HG03460 (cell line): ENCODE data around the gene HES3.

Experiments
- ATAC-seq: cut with Tn5 transposase; IDR thresholded peaks from one replicate; pipeline ENCODE4 v1.9.1; 2021; ENCODE audit not compliant: unreplicated experiment

Gene HES3

GRCh38 chr1:6260961-6261614 lies 17.1 kb downstream of the HES3 start, which contains the start of gene GPR153:
TSS of gene GPR153 (minus strand) at chr1:6261098. CDS start at chr1:6254905, 6,193 bp downstream.
- no peak for ATAC-seq

DNA sequence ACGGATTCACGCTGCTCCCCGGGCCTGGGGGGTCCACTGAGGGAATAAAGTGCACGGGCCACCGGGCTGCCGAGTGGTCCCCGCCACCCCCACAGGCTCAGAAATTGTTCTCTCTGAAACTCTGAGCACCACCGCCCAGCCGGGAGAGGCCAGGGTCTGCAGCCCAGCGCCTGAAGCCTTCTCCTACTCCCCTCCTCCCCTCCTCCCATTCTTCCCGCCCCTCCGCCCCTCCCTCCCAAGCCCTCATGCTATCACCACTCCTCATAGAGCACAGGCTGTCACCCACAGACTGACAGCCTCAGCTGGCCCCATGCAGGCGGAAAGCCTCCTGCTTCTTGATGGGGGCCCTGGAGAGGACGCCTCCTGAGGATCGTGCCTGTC lies 17.6 kb downstream of the HES3 start:
- ATAC-seq, result no peak

DNA sequence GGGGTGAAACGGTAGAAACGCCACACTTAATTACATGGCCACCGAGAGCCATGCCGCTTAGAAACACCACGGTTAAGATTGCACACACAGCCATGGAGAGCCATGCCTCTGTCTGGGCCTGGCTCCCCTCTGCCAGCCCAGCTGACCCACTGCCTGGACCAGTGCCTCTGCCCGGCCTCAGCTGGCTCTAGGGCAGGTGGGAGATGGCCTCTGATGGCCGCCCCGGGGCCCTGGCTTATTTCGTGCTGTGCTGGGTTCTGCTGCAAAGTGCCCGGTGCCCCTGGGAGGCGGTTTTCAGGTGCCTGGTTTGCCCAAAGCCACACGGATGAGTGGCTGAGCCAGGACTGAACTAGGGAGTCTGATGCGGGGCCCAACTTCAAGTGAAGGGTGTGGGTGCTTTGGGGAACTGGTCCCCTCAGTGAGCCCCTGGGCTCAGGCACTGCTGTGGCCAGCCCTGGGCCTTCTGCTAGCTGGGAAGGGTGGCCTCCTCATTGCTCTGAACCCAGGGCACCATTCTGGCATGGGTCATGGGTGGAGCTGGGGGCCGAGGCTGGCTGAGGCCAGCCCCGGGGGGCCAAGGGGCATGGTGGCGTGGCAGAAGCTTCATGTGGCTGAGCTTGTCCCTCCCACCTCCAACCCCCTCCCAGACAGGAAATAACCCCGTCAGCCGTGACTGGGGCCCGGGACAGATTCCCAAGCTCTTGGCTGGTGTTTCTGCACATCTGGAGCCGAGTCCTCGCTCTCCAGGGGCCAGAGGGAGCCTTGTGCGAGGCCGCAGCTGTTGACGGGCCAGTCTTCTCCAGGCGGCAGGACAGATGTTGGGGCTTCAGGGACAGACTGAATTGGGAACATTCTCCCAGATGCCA lies 18.8 kb downstream of the HES3 start:
- no peak for ATAC-seq

GRCh38 chr1:6263716-6264115 lies 19.7 kb downstream of the HES3 start:
- ATAC-seq, result no peak

GRCh38 chr1:6265151-6265550 lies 21.2 kb downstream of the HES3 start:
- ATAC-seq, result no peak

- no peak for ATAC-seq
Measured at GRCh38 chr1:6266641-6267040, 22.7 kb downstream of the HES3 start.

DNA sequence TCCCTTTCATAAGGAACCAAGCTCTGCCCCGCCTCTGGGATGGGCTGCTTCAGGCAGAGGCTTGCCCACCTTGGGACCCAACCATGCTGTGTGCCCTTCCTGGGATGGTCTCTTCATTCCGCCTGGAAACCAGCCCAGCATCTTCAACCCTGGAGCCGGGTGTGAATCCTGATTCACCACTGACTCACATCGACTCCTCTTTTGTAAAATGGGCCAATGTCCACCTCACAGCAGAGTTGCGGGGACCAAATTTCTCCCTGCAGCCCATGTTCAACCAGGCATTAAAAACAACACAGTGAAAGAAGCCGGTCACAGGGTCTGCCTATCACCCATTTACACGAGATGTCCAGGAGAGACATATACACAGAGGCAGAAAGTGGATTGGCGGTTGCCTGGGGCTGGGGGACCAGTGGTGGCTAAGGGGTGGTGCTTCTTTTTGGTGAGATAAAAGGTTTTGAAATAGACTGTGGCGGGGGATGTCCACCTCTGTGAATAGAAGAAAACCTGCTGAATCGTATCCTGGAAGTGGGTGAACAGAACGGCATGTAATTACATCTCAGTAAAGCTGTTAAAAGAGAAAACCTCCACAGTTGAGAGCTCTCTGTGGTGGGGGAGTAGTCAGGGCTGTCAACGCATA lies 23.8 kb downstream of the HES3 start:
- no peak for ATAC-seq

DNA sequence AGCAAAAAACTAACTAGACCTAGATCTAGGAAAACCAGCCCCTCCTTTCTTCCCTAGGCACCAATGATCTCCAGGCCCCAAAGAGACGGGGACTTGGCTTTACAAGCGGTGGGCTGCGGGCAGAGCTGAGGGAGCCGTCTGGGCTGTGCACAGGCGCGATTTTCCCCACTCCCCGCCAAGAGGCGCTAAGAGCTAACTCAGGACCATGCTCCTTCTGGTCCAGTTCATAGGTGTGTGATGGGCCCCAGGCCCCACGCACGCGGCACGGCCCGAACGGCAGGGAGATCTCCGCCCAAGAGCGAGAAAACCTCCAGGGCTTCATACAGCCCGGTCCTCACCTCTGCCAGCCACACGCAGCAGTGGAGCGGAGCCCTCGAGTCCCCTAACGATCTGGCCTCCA lies 24.4 kb downstream of the HES3 start:
- no peak for ATAC-seq

DNA sequence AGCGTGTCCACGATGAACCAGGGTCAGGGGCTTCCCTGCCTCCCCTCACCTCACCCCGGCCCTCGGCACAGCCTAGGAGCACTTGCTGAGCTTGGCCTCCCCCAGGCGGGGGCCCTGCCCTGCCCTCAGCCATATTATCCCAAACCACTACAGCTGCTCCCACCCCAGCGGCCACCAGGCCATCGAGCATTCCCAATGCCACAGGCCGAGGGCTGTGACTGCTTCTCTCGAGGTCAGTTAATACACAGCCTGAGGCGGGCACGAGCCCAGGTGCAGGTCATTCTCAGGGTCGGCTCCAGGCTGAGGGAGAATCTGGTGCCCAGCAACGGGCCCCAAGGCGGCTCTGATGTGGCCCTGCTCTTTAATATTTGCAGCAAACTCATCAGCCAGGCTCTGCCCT lies 25.3 kb downstream of the HES3 start:
- no peak for ATAC-seq

GRCh38 chr1:6269720-6270400 lies 25.9 kb downstream of the HES3 start:
- no peak for ATAC-seq

GRCh38 chr1:6270401-6270800 lies 26.4 kb downstream of the HES3 start:
- ATAC-seq, result no peak

- no peak for ATAC-seq
Measured at GRCh38 chr1:6271006-6271405, 27.0 kb downstream of the HES3 start.

DNA sequence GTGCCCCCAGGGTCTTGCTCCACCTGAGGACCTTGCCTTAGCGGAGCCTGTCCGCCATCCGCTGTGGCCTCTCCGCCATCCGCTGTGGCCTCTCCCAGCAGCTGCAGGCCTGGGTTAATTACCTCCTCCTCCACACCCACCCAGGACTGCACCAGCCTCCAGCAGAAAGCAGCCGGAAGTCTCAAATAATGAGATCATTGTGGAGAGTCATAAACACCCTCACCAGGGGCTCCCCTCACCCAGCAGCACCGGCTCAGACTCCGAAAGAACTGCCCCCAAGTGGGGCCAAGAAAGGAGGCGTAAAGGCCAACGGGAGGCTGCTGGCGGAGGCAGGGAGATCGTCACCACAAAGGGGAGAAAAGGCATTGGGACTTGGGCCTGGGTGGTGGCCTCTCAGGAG lies 27.6 kb downstream of the HES3 start:
- ATAC-seq, result no peak

- ATAC-seq, result no peak
Measured at GRCh38 chr1:6272452-6272851, 28.5 kb downstream of the HES3 start.

DNA sequence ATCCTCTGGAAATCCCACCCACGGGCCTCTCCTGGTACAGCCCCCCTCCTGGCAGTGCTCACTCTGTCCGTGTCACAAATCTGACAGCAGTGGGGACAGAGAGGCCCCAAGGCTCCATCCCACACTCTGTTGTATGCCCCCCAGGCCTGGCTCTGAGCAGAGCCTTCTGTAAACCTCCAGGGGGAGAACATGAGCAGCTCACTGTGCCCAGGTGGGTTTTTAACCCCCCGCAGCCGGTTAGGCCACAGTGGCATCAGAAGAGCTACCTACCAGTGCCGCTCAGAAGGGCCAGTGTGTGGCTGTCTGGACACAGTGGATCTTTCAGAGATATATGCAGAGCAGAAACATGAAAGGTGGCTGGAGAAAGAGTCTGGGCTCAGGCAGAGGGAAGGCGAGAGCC lies 28.9 kb downstream of the HES3 start:
- ATAC-seq, result no peak

GRCh38 chr1:6273380-6273891 lies 29.5 kb downstream of the HES3 start:
- ATAC-seq, result no peak

DNA sequence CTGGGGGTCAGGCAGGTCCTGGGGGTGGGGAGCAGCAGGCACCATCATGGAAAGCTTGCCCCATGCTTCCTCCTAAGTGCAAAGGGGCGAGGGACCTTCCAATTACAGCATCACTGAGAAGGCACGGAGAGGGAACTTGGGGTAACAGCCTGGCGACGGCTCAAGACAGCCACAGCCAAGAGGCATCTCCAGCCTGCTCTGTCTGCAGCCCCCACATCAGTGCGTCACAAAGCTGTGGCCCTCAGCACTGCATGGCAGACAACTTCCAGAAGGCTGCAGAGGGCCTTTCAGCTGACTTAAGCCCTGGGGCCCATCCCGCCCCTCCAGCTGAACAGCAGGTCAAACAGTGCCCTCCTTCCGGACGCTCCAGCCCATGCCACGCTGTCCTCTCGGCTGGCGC lies 30.1 kb downstream of the HES3 start:
- ATAC-seq, result no peak

DNA sequence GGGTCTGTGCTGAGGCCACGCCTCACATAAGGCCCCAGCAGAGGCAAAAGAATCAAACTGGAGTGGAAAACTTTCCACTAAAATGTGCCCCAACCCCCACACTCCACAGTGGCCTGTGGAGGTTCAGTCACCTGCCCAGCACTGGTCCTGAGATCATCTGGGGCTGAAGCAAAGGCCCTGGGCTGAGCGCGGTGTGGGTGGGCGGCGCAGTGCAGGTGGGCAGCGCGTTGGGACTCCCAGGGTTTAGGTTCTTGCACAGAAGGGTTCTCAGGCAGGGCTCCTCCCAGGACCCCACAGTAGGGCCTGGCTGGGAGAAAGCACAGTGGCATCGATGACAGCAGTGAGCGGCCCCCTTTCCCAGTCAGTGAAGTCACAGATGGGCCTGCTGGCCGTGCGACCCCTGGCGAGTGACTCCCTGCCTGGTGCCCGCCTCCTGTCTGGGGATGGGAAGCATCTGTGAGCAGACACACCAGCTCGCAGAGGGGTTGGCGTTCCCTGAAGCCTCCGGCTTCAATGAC lies 30.7 kb downstream of the HES3 start:
- ATAC-seq, result no peak

- no peak for ATAC-seq
Measured at GRCh38 chr1:6275826-6276782, 32.1 kb downstream of the HES3 start.
